Measurements from ENCODE around the gene MYH11. TPM values are rescaled to one million over a fixed set of nuclear protein-coding genes. Genes with fewer than 3 reads are reported as not detected.

Gene MYH11
- total and polyA plus RNA-seq, 10 of the 15 experiments (the other 5 are each of a cell fraction or from before 2014, with no cell fraction given): 0.01 to 1.9 (median 0.13) TPM; not detected in 1

DNA sequence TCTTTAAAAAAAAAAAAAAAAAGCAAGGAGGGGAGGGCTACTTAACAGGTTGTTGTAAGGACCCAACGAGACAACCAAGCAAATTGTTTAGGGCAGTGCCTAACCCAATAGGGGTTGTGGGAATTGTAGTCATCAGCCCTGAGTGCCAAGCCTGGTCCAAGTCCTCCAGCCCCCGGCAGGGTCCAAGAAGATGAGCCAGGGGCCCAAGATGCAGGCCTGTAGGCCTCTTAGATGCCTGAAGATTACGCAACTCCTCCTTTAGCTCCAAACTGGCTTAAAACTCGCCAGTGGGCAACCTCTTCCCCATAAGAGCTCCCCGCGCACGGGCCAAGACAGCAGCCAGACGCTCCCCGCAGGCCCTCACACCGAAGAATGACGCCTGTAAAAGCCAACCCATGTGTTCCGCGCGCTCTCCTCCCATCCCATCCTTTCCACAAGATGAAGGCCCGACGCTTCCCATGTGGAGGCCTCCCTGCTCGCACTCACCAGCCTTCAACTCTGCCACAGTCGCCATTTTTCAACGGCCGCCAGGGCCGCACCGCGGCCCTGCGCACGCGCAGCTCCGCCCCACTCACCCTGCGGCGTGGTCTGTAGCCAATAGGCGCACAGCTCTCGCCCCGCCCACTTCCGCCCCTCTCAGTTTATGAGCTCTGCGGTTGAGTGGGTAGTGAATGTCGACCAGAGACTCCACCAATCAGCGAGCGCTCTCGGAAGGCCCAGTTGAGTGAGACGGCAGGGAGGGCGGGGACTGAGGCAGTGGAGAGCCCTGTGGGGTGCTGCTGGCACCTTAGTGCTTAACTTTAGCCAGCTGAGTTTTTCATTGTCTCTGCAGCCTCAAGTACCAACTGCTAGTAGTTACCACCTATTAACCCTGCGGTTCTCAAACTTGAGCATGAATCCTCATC, 31.5 kb upstream of the MYH11 start, which contains the start of gene CEP20 (continued):
- no peak for TF ChIP-seq ATF2 (IDR thresholded peaks at IDR 0.05; ENCODE audit: low read length)
- no peak for TF ChIP-seq WRNIP1 (IDR thresholded peaks at IDR 0.05; ENCODE audit: borderline replicate concordance, low read depth, low read length)
- peak; percentile 61; the same call in 1 of the 2 replicates for TF ChIP-seq NBN (IDR thresholded peaks at IDR 0.05)
- peak; percentile 93 for TF ChIP-seq NRF1 (conservative IDR thresholded peaks at IDR 0.05; ENCODE audit: low read depth, low read length)
- TF ChIP-seq, protein P1, sequence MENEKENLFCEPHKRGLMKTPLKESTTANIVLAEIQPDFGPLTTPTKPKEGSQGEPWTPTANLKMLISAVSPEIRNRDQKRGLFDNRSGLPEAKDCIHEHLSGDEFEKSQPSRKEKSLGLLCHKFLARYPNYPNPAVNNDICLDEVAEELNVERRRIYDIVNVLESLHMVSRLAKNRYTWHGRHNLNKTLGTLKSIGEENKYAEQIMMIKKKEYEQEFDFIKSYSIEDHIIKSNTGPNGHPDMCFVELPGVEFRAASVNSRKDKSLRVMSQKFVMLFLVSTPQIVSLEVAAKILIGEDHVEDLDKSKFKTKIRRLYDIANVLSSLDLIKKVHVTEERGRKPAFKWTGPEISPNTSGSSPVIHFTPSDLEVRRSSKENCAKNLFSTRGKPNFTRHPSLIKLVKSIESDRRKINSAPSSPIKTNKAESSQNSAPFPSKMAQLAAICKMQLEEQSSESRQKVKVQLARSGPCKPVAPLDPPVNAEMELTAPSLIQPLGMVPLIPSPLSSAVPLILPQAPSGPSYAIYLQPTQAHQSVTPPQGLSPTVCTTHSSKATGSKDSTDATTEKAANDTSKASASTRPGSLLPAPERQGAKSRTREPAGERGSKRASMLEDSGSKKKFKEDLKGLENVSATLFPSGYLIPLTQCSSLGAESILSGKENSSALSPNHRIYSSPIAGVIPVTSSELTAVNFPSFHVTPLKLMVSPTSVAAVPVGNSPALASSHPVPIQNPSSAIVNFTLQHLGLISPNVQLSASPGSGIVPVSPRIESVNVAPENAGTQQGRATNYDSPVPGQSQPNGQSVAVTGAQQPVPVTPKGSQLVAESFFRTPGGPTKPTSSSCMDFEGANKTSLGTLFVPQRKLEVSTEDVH (IDR thresholded peaks at IDR 0.05; ENCODE audit: low read depth, partially characterized antibody): no peak
- no peak for TF ChIP-seq RELA (IDR thresholded peaks at IDR 0.05; ENCODE audit: borderline replicate concordance, partially characterized antibody)
- TF ChIP-seq FOXK2 (IDR thresholded peaks at IDR 0.05): no peak
- TF ChIP-seq RCOR1 (conservative IDR thresholded peaks at IDR 0.05; ENCODE audit: low read depth, low read length): no peak
- TF ChIP-seq ESRRA (IDR thresholded peaks at IDR 0.05; ENCODE audit: low read length): no peak
- TF ChIP-seq PAX5 (IDR thresholded peaks at IDR 0.05; ENCODE audit: borderline replicate concordance, low read depth, low read length): peak; percentile 22; the same call in 1 of the 2 replicates
- peak; percentile 55; the same call in 1 of the 2 replicates for TF ChIP-seq HDGF (IDR thresholded peaks at IDR 0.05)
- no peak for TF ChIP-seq TCF3 (IDR thresholded peaks at IDR 0.05; ENCODE audit: borderline replicate concordance, insufficient read depth, low read depth, low read length)
- peak; percentile 97 for TF ChIP-seq TAF1 (IDR thresholded peaks at IDR 0.05; ENCODE audit: borderline replicate concordance, low read depth, low read length)
- peak; percentile 43; the same call in 1 of the 2 replicates for TF ChIP-seq ZNF207 (IDR thresholded peaks at IDR 0.05; ENCODE audit: borderline replicate concordance)
- TF ChIP-seq GABPA (IDR thresholded peaks at IDR 0.05; ENCODE audit: low read depth): no peak
- no peak for TF ChIP-seq RAD21 (IDR thresholded peaks at IDR 0.05; ENCODE audit: insufficient read depth, low read depth, low read length)
- TF ChIP-seq, protein P2, sequence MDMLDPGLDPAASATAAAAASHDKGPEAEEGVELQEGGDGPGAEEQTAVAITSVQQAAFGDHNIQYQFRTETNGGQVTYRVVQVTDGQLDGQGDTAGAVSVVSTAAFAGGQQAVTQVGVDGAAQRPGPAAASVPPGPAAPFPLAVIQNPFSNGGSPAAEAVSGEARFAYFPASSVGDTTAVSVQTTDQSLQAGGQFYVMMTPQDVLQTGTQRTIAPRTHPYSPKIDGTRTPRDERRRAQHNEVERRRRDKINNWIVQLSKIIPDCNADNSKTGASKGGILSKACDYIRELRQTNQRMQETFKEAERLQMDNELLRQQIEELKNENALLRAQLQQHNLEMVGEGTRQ (IDR thresholded peaks at IDR 0.05; ENCODE audit: borderline replicate concordance, low read depth, low read length): no peak
- TF ChIP-seq YY1 (IDR thresholded peaks at IDR 0.05; ENCODE audit: low read depth, low read length): peak; percentile 98
- TF ChIP-seq SMAD5 (IDR thresholded peaks at IDR 0.05; ENCODE audit: low read depth): no peak
- no peak for TF ChIP-seq RBBP5 (conservative IDR thresholded peaks at IDR 0.05)
- TF ChIP-seq SMAD1 (IDR thresholded peaks at IDR 0.05; ENCODE audit: low read depth, partially characterized antibody): no peak
- no peak for TF ChIP-seq TCF7 (IDR thresholded peaks at IDR 0.05; ENCODE audit: borderline replicate concordance)
- TF ChIP-seq CHD1 (IDR thresholded peaks at IDR 0.05; ENCODE audit: low read depth, low read length): no peak
- peak; percentile 88 for TF ChIP-seq SP1 (IDR thresholded peaks at IDR 0.05; ENCODE audit: low read depth, low read length)
- TF ChIP-seq PBX3 (IDR thresholded peaks at IDR 0.05; ENCODE audit: insufficient replicate concordance, low read depth, low read length): peak; percentile 21
- no peak for TF ChIP-seq IKZF2 (IDR thresholded peaks at IDR 0.05)
